Lower leg skin (tissue), 4 donors: ENCODE measurements around the gene PSMA7. TPM values are rescaled to one million over a fixed set of nuclear protein-coding genes. Genes with fewer than 3 reads are reported as not detected.

ENCODE experiments used
- DNase-seq, 2 donors: peaks; one replicate each; pipeline ENCODE4 v3.0.0-alpha.2; 2019; ENCODE audit warnings: low spot score in 2 of 2
- H3K4me3 ChIP-seq: fragments of 200-600 bp; sonication (generic); 2 replicates; pipeline ENCODE4 v1.5.1; 2017; ENCODE audit warnings: mild to moderate bottlenecking, low read depth; ENCODE audit not compliant: poor library complexity, severe bottlenecking
- POLR2A ChIP-seq, 2 donors: fragments of 450-650 bp; IDR thresholded peaks; one replicate each; pipeline ENCODE4 v1.6.1; 2016 to 2017; ENCODE audit warnings: antibody characterized with exemption in 2 of 2, mild to moderate bottlenecking in 1 of 2, moderate library complexity in 1 of 2
- WGBS, 2 donors: methylation state at CpG; one replicate each; pipeline ENCODE4 v1.1.5; 2018; 5-methylcytosine and 5-hydroxymethylcytosine counted together
- intact Hi-C: fragments of 100-400 bp; cut with DNase I; formaldehyde crosslinking; loops from one replicate; pipeline ENCODE4 v1.15.0; 2023; ENCODE audit warnings: low total_unique reads
- total RNA-seq, 4 donors: library from RNA; depleted of rRNA; stranded (reverse); fragments of >200 nt; gene quantifications; one replicate each; pipeline ENCODE4 v1.1.0, GENCODE V29; 2016
- TF ChIP-seq, protein P1 (sequence below), 3 donors: fragments of 450-650 bp; IDR thresholded peaks; one replicate each; pipeline ENCODE4 v1.5.1; 2016; ENCODE audit warnings: antibody characterized with exemption in 3 of 3, mild to moderate bottlenecking in 3 of 3, moderate library complexity in 2 of 3

Gene PSMA7
- total RNA-seq, 4 donors from 2014 or later, result 200 to 240 (median 225) TPM

DNA sequence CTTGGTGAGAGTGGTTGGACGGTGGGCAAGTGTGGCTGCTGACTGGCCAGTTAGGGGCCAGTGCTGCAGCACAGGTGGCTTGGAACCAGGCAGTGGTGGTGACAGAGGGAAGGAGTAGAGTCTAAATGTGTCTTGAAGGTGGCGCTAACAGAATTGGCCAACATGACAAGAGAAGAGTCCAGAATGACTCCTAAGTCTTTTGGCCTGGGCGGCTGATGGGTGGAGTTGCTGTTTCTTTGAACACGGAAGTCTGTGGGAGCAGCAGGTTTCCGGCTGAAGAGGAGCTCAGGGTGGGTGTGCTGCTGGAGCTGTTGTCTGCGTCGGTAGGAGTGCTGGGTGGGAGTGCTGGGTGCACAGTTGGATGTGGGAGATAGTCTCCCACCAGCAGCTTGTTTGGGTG lies 10.8 kb downstream of the PSMA7 start:
- no peak for DNase-seq
- TF ChIP-seq POLR2A (IDR thresholded peaks at IDR 0.05), result no peak
- TF ChIP-seq, protein P1, sequence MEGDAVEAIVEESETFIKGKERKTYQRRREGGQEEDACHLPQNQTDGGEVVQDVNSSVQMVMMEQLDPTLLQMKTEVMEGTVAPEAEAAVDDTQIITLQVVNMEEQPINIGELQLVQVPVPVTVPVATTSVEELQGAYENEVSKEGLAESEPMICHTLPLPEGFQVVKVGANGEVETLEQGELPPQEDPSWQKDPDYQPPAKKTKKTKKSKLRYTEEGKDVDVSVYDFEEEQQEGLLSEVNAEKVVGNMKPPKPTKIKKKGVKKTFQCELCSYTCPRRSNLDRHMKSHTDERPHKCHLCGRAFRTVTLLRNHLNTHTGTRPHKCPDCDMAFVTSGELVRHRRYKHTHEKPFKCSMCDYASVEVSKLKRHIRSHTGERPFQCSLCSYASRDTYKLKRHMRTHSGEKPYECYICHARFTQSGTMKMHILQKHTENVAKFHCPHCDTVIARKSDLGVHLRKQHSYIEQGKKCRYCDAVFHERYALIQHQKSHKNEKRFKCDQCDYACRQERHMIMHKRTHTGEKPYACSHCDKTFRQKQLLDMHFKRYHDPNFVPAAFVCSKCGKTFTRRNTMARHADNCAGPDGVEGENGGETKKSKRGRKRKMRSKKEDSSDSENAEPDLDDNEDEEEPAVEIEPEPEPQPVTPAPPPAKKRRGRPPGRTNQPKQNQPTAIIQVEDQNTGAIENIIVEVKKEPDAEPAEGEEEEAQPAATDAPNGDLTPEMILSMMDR (IDR thresholded peaks at IDR 0.05), result no peak
- 54 to 55% methylated on average over 7 of the region's 7 CpGs for WGBS, 2 donors
- intact Hi-C loops, result no loop called here
- no peak overlapping the region for H3K4me3 ChIP-seq

DNA sequence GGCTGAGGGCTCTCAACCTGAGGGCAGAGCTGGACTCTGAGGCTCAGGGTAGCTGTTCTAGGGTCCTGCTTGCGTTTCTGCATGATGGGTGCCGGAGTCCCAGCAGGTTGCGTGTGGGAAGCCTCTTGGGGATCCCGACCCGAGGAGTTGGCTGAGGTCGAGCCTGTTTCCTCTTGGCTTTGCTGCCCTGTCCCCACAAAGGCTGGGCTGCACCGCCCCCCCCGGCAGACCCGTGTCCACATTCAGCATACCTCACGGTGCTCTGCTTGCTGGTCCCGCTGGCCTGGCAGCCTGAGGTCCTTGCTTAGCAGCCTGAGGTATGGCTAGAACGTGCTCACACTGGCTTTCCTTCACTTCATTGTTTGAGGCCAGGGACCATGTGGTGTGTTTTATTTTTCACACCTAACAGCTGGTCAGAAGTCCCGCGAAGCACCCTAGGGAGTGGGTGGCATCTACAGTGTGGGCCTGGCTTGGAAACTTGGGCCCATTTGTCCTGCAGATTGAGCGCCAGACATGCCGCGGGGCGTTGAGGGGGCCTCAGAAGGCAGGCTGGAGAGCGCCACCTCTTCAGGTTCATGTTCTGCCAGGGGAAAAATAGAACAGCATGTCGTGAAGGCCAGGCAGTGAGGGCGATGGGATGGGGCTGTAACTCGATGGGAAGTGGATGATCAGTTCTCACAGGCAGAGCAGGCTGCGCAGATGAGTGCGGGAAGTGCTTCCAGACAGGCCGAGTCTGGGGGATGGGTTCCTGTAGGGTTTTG lies 11.5 kb downstream of the PSMA7 start:
- intact Hi-C loops, result no loop called here
- no peak overlapping the region for H3K4me3 ChIP-seq
- TF ChIP-seq, protein P1 (IDR thresholded peaks at IDR 0.05), result no peak
- TF ChIP-seq POLR2A (IDR thresholded peaks at IDR 0.05), result no peak
- WGBS, 2 donors, result 93 to 95% methylated on average over 24 to 25 of the region's 25 CpGs
- no peak for DNase-seq

DNA sequence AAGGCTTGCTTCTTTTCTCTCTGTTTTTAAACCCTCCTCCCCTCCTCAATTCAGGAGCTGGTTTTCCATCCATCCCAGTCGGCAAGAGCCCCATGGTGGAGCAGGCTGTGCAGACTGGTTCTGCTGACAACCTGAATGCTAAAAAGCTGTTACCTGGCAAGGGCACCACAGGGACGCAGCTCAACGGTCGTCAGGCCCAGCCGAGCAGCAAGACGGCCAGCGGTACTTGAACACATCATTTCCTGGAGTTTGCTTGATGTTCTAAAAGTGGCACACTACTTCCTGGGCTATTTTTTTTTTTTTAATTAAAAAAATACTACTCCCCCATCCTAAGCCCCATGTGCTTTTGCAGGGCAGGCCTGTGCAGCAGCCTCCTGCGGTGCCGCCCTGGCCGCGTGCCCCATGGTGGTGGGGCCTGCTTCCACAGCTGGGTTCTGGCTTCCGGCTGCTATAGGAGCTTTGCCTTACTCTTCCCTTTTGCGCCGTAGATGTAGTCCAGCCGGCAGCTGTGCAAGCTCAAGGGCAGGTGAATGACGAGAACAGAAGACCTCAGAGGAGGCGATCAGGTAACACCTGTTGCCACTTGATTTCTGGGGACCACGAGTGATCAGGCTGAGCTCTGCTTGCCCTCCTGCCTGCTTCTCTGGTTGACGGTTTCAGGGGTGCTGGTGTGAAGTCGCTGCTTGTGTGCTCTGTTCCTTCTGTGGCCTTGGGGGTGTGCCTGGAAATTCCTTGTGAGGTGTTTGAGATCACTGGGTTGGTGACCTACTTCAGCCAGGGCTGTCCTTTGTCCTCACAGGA lies 13.3 kb downstream of the PSMA7 start:
- TF ChIP-seq, protein P1 (IDR thresholded peaks at IDR 0.05), result no peak
- TF ChIP-seq POLR2A (IDR thresholded peaks at IDR 0.05), result no peak
- no peak for DNase-seq
- intact Hi-C loops, result no loop called here
- H3K4me3 ChIP-seq, result no peak overlapping the region
- WGBS, 2 donors, result 84 to 91% methylated on average over 20 of the region's 20 CpGs

DNA sequence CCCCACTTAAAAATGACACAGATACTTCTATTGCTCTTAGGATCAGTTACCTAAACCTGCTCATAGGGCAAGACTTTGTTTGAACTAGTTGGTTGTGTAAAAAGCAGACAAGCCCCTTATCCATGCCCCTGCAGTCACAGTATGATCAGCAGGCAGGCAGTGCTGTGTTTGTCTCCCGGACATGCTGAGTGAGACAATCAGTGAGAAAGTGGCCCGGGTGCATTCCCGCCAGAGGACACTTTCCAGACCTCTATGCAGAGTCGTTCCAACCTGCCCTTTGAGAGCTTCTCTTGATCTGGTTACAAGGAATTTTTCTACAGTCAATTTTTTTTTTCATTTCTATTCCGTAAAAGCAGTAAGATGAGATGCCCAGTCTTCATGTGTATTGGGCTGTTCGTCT lies 14.7 kb downstream of the PSMA7 start:
- H3K4me3 ChIP-seq, result no peak overlapping the region
- DNase-seq, result no peak
- 80 to 88% methylated on average over 6 of the region's 6 CpGs for WGBS, 2 donors
- no peak for TF ChIP-seq POLR2A (IDR thresholded peaks at IDR 0.05)
- TF ChIP-seq, protein P1 (IDR thresholded peaks at IDR 0.05), result no peak
- intact Hi-C loops, result no loop called here

DNA sequence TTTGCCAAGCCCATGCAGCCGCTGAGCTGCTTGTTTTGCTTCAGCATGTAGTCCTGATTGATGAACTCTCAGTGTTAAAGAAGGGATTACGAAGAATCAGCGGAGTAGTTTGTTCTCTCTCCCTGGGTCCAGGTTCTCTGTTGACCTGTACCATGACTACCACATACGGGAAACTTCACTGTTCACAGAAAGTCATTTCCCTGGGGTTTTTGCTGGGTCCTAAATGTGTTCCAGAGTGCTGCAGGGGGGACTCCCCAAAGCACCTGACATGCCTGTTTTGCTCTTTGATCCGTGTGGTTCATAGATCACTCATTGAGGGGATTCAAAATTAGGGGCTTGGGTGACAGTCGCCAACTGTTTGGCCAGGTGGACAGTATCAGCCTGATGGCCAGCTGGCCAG lies 15.4 kb downstream of the PSMA7 start:
- 88 to 95% methylated on average over 6 of the region's 6 CpGs for WGBS, 2 donors
- H3K4me3 ChIP-seq, result no peak overlapping the region
- TF ChIP-seq, protein P1 (IDR thresholded peaks at IDR 0.05), result no peak
- TF ChIP-seq POLR2A (IDR thresholded peaks at IDR 0.05), result no peak
- no peak for DNase-seq
- intact Hi-C loops, result no loop called here
